ENCODE results near the gene ZRANB1.

The ZRANB1 gene

DNA sequence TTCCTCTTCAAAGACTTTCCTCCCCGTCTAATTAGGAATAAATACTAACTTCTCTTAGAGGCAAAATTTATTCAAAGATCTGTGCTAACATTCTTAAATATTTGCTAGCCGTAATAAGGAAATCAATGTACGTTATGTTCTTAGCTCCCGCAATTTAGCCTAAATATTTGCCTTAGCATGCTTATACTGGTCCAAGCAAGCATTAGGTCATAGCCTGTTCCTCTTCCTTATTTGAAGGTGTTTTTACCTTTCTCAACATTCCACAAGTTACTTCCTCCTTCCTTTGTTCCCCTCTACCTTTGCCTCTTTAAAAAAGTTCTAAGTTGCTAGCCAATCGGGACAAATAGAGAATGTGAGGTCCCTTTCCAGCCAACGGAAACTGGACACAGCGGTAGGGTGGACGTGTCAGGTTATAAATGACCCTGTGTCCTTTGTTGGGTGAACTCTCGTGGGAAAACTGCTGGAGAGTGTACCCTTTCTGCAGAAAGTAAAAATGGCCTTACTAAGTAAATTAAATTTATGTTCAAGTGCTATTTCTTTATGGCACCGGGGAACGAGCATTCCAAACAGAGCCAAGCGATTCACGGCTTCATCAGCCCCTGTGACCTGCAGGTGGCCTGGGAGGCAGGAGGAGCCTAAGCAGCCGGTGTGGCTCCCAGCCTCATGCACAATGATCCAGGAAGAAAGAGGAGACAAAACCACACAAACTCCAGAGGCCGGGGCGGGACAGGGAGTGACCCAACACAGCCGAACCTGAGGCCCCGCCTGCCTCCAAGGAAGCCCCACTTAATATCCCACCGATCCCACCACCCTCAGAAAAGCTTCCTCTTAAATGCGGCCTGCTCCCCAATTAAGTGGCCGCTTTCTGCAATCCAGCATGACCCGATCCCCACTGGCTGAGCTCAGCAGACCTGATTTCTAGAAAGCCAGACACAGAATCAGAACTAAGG, 67.0 kb downstream of the ZRANB1 start:
- no peak for DNase-seq

DNA sequence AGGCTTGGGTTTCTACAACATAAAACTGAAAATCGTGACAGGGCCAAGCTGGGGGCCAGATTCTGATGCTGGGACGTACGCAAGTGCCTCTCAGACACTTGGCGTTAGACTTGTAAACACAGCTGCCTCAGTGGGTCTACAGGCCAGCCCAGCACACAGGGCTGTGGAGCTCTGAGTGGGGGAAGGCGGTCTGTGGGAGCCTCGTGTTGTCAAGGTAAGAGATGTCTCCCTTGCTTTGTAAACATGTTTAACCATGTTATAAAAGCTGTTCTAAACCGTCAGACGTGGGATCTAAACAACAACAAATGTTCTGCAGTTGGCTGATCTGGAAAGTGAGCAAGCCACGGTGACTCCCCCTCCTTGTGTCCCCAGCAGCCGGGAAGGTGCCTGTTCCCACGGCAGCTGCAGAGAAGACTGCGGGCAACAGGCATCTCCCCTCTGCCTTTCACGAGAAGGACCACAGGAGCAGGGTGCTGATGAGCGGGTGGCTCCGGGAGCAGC, 67.8 kb downstream of the ZRANB1 start:
- DNase-seq, result no peak

DNA sequence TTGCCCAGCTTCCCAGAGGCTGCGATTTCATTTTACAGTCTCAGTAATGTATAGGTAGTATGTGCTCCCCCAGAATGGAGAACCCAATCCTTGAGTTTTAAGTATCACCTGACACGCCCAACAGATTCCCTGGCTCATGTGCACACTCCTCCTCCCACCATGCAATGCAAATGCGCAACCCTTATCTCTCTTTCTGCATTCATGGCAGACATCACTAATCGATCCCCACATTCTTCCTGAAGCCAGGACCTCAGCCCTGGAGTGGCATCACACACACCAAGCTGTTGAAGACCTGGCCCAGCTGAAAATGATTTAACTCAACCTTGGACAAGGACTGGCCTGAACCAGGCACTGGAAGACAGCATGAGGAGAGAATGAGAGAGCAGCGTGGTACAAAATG, 68.4 kb downstream of the ZRANB1 start:
- no peak for DNase-seq

DNA sequence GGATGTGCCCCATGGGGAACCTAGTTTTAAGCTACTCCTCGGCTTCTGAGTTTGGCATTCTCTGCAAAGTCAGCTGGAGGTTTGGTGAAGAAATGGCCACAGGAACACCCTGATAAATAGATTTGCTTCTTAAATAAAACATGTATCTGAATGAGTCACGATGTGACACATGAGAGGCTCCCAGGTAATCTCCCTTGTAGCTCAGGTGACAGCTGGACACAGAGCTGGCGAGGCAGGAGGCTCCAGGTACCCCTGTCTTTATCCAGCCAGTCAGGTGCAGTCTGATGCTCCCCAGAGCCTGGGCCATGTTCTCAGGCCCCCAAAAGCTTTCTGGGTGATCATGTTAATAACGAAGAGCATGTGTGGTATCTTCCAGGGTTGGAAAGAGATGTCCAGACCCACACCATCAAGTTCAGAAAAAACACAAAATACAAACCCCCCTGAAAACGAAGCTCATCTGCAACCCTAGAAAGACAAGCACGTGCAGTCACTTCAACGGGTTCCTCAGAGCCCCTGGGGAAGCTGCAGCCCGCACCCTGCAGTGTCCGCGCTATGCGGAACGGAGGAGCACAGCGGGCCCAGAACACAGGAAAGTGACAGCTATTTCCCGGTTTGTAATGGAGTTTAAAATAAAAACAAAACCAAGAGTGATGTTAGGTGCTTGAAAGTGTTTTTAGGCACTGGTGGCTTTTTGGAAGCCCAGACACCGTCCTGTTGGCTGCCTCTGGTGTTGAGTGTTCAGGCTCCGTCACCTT, 69.4 kb downstream of the ZRANB1 start:
- no peak for DNase-seq

DNA sequence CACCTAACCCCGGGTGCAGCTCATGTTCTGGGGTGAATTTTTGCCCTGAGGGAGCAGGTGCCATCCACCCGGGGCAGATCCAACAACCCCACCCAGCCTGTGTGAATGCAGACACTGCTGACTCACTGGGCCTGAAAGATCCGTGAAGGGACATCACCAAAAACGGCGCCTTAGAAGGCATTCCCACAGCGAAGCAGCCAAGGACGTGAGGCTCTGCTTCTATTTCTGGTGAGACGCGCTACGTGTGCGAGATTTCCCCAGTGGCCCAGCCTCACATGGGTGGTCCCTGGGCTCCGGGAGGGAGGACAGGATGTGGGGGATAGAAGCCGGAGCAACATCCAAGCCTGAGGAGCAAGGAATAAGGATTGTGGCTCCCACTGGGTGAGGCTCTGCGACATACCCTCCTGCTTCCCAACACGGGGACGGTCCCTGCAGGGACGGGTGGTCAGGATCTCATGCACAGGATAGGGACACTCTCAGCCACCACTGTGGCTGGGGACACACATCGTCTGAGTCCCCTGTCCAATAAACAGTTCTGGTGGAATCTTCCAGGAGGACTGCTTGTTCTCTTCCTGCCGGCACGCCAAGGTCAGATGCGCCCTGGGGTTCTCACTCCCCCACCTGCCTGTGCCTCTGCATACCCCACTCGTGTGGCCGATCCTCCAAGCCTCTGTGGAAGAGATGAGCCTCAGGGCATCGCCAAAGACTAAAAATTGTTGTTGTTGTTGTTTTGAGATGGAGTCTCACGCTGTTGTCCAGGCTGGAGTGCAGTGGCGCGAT, 70.2 kb downstream of the ZRANB1 start:
- no peak for DNase-seq

DNA sequence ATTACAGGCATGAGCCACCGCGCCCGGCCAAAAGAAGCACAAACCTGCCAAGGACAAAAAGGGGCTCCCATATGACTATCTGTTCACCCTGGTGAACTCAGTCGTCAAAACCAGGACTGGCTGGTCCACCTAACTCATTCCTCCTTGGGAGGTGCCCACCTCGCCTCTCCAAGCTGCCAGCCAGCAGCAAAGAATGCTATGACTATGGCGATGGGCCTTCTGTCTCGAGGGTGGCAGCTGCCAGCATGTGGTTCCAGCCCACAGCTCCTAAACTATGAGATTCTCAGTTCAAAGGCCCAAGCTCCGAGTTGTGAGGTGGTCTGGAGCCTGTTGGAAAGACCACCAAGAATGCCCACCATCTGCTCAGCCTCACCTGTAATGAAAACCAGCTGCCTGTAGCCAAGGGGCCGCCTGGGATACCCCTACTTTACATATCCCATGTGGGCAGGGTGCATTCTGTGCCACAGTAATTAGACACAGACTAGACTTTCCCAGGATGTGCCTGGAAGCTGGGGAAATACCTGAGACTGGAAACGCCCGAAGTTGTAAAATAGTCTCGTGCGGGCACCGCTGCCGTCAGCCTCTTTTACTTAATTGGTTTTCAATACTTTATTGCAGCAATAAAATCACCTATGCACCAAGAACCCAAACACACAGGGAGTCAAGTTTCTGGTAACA, 71.1 kb downstream of the ZRANB1 start:
- DNase-seq, result no peak

DNA sequence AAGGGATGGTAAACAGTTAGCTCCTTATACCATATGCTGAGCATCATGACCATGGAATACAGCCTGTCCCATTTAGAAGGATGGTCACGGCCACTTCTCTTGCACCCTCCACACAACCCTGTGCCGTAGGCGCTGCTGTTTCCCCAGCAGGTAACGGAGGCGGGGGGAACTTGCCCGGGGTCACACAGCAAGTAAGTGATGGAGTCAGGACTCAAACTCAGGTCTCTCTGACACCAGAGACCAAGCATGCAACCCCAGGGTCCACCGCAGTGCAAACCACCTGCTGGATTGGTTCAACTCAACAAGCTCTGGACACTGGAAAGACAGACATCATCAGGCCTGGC, 71.6 kb downstream of the ZRANB1 start:
- DNase-seq, result no peak

DNA sequence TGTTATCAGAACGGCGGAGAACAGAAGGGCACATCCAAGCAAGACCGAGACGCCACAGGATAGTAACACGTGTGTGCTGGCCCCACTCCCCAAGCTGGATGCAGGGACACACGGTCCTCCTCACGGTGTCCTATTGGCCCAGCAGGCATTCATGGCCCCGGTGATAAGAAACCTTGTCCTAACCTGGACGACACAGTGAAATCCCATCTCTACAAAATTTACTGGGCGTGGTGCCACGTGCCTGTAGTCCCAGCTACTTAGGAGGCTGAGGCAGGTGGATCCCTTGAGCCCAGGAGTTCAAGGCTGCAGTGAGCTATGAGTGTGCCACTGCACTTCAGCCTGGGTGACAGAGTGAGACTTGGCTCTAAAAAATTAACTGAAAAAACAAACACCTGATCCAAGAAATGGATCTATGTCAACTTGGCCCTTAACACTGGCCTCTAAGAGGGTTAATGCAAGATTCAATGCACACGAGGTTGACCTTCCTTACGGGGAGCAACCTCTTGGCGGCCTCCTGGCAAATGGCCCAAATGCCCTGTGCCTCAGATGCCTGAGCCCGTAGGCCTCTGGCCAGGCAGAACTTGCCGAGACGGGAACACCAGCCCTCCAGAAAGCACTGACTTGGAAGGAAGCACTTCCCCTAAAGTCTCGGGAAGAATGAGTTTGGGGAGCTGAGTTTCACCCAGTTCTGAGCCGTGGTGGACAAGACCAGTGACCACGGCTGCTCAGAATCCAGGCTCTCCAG, 72.3 kb downstream of the ZRANB1 start:
- DNase-seq, result no peak

DNA sequence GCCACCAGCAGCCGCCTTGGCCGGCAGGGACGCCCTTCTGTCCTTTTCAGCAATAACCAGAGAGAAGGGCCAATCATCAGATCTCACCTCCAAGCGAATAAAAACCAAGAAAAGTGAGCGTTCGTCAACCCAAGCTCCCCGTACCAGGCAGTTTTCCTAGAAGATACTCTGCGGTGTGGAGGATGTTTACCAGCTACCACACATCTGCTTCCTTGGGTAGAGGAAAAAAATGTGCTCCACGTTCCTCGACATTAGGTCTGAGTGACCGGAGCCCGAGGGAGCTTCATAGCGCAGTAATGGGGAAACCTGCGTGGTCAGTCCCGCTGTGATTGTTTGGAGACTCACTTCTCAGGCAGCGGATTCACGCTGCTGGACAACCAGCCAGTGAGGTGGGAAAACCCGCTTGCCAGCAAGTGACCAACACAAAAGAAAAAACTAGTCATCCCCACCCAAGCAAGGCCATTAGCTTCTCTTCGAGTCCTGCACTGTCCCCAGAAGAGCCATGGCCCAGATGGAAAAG, 73.0 kb downstream of the ZRANB1 start:
- DNase-seq, result no peak

DNA sequence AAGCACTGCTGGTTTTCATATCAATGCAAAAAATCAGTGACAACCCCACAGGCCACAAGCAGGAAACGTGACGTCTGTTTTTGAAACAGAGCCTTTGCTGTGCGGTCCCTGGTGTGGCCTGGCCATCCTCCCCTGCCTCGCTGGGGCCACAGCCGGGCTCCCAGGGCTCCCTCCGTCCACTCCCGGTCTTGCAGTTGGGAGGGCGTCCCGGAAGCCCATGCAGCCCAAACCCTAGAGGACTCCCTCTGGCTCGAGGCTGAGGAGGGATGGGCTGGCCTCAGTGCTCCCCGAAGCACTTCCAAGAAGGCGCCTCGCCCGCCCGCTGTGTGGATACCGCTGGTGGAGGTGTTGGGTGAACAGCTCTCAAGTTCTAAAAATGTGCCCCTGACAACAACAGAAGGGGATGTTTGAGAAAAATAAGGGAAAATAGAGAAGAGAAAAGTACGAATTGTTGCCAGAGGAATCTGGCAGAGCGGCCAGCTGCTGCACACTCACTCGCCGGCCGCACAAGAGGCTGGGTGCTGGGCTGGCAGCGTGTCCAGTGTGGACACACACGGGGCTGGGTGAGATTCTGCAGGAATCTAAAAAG, 73.5 kb downstream of the ZRANB1 start:
- DNase-seq, result no peak

DNA sequence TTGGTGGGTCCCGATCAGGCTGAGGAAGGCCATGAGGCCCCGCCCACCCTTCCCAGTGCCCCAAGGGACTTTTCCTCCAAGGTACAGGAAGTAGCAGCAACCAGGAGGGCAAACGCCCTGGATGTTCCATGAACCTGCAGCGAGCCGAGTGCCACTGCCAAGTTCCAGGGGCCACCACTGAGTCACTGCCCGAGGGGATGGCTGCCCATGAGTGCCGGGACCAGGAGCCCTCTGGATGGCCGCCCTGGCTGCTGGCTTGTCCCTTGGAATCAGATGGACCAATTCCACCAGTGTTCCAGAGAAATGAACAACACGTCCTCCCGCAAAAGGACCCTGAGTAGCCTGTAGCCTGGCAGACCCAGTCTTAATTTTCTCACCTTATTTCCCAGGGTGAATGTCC, 74.2 kb downstream of the ZRANB1 start:
- DNase-seq, result no peak

DNA sequence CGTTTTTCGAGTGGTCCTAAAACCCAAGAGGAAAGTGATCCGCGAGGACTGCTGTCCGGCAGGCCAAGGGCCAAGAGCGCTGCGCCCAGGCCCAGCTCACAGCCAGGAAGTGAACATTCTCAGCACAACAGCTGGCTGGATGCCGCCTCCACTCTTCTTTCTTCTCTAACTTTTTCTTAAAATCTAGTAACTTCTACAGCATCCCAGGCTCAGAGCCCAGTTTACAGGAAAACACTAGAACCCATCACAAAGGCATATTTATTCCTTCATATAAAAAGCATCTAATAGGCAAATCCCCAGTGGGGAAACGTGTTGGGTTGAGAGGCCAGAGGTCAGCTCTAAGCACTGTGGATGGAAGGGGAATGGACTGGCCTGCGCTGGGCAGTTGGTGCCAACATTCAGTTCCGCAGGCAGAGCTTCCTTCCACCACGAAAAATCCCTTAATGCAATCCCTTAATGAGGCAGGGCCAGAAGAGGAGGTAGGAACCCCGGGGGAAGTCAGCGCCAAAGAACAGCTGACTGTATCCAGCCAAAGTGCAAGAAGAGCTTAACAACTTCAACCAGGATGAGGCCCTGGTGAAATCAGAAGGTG, 74.8 kb downstream of the ZRANB1 start:
- no peak for DNase-seq

DNA sequence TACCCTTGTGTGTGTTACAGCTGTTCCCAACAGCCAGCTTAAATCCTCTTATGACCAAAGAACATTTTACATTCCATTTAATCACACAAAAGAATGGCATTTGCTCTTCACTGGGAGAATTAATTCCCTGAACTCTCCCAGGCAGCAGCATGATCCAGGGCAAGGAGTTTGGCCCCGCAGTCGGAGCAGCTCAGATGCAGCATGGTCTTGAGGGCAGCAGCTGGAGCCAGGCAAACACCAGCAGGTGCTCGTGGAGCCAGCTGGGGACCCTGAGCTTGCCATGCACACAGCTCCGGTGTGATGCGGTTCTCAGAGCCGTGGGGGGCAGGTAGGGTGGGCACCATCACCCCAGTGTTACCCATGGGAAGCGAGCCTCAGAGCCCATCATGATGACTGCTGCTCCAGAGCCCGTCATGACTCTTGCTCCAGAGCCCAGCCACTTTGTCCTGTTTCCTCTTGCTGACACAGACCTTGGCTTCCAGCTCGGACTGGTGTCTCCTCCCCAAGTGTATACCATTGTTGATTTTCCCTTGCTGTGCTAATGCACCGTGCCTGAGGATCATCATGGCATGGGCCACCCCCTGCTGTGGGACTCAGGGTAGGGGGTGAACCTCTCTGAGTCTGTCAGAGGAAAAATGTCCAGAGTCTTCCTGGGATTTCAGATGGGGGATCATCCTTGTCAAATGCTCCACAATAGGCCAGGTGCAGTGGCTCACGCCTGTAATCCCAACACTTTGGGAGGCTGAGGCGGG, 75.8 kb downstream of the ZRANB1 start:
- DNase-seq, result no peak

DNA sequence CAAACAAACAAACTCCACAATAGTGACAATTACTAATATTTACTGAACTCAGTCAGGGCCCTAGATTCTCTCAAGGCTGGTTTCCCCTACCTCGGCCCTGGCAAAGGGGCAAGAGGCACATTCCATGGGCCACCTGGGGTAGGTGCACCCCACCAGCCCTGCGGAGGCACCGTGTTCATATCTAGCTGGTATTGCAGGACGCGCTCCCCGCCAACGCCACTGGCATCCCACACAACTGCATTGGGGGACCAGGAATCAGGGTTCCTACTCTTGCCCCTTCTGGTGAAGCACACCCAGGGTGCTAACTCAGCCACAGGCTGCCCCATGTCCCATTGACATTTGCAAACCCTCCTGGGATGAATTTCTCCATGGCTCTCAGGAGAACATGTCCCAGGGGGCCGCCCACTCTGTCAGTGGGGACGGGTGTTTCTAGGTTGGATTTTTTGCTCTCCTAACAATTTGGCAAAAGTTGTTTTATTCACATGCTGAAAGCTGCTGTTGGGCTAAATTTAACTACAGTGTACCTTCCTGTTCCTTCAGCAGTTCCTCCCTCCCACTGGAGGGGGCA, 76.7 kb downstream of the ZRANB1 start:
- no peak for DNase-seq

DNA sequence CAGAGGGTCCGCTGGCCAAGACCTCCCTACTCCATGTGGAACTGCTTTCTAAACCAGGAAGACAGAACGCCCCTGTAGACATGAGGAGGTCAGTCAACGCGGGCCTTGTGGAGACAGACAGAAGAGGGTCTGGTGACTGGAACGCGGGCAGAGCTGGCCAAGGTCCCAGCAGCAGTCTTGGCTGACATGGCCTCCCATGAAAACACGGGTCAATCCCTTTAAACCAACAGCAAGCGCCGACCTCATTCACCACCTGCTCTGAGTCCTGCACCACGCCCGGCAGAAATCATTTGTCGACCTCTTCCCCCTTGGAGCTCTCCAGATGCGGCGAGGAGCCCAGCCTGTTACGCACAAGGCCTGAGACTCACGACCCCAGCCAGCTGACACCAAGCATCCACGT, 78.5 kb downstream of the ZRANB1 start:
- DNase-seq, result no peak

DNA sequence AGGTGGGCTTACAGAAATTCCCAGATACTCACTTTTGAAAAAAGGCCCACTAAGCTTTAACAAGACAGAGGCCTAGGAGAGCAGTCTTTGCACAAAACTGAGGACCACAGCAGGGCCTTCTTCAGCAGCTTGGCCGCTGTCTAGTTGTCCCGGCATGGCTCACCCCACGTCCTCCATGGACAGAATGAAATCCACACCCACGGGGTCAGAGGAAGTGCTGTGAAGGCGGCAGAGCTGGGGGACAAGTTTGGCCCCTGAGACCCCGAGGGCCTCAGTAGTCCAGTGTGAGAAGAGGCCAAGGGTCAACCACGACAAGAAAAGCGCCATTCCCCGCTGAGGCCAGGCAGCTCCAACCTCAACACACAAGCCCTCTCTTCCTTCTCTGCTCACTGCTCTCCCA, 78.9 kb downstream of the ZRANB1 start:
- no peak for DNase-seq

DNA sequence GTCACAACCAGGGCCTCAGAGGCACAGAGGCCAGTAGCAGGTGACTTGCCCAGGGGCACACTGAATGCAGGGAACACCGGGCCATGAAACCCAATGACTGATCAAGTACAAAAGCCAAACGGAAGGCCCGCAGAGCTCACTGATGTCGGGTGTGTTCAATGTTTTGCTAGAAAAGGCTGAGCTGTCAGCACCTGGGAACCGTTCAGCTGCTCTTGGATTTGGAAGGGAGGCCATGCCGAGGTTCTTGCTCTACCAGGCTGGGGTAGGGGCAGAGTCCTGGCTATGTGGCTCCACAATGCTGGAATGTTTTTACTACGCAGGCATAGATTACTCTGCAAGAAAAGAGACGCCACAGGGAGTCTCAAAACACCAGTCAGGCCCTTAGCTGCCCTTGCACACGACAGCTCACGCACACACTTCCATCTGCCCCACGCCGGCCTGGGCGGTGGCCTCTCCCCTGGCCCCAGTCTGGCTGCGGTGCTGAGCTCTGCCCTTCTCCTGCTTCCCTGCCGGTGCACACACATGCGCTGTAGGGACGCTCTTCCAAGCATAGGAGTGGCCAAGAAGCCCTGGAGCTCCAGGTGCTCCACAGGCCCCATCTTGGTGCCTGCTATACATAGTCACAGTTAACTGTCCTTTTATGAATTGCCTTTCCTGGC, 79.9 kb downstream of the ZRANB1 start:
- no peak for DNase-seq

DNA sequence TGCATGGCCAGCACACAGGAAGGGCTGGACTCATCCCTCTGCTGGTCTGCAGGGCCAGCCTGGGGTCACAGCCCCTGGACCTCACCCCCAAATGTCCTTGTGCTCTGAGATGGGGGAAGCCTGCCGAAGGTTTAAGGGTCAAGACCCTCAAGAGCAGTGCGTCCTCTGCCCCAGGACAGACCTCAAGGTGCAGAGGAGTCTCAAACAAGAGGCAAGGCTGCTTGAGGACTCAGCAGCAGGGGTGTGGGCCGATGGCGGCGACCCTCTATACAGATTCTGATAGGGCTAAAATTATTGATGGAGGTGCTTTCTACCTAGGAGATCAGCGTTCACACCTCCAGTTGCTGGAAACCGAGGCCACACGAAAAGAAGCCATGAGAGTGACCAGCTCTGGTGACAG, 80.7 kb downstream of the ZRANB1 start:
- DNase-seq, result no peak

DNA sequence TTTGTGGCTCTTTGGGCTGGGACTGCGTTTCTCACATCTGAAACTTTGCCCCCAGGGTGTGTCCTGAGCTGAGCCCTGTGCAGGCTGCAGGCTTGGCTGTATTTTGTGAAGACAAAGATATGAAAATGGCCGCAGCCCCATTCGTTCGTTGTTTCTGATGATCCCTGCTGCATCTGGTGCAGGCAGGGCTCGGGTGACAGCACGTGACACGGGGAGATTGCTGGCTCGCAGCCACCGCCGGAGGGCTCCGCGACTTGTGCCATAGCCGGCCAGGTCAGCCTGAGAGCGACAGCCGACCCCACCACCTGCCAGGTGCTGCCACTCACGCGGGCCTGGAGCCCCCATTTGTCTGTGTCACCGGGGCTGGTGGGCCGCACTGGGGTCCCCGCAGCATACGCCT, 81.3 kb downstream of the ZRANB1 start:
- no peak for DNase-seq

Data from KG1 (cell line).